ENCODE data around the gene USP6NL. TPM values are rescaled to one million over a fixed set of nuclear protein-coding genes. Genes with fewer than 3 reads are reported as not detected.

USP6NL gene
- polyA plus RNA-seq, 1 donor (not counting 4 experiments of a cell fraction or from before 2014, with no cell fraction given): 8.7 TPM

- no peaks in the 10 kb centered on the region for H3K9me1 ChIP-seq (ENCODE audit: control insufficient read depth, extremely low read depth, insufficient read depth, low read length)
- DNase-seq (ENCODE audit: low read depth, low spot score) (no peak), FAIRE-seq (no peak)
- no peaks in the 10 kb centered on the region for H3K36me3 ChIP-seq (ENCODE audit: control insufficient read depth in 2 of 2, extremely low read depth in 1 of 2, insufficient read depth in 2 of 2, low read length in 2 of 2)
- no peak overlapping the region for H3K4me3 ChIP-seq (ENCODE audit: control insufficient read depth in 2 of 3, extremely low read depth in 1 of 3, insufficient read depth in 2 of 3, low read depth in 1 of 3, low read length in 3 of 3)
- no peaks in the 10 kb centered on the region for H3K27me3 ChIP-seq (ENCODE audit: control insufficient read depth, extremely low read depth, insufficient read depth, low read length)
- no peak overlapping the region for H3K27ac ChIP-seq (ENCODE audit: control insufficient read depth, insufficient read depth, low read length)
- TF ChIP-seq CTCF (optimal IDR thresholded peaks at IDR 0.05 in 1 of 3, IDR thresholded peaks at IDR 0.05 in 1 of 3, conservative IDR thresholded peaks at IDR 0.05 in 1 of 3; ENCODE audit: extremely low read depth in 1 of 3, insufficient read depth in 2 of 3, low read length in 3 of 3) (no peak), EZH2 (IDR thresholded peaks at IDR 0.05; ENCODE audit: low read length) (no peak)
- H3K79me2 ChIP-seq (ENCODE audit: control insufficient read depth, insufficient read depth, low read length): peaks cover 16% of the 10 kb centered on the region
- dilution Hi-C loops (cut with MboI; ENCODE audit: extremely low pct_ligation_motif_present, low sequenced_read_pairs): no loop called here
- no peak overlapping the region for H3K4me2 ChIP-seq (ENCODE audit: control insufficient read depth, extremely low read depth, insufficient read depth, low read depth, low read length)
- H3K9me3 ChIP-seq (ENCODE audit: control insufficient read depth, low read depth, low read length): no peaks in the 10 kb centered on the region
- no peaks in the 10 kb centered on the region for H4K20me1 ChIP-seq (ENCODE audit: control insufficient read depth, extremely low read depth, insufficient read depth, low read length)
- no peaks in the 10 kb centered on the region for H3K4me1 ChIP-seq (ENCODE audit: control insufficient read depth, extremely low read depth, insufficient read depth, low read length)
- no peak overlapping the region for H3K9ac ChIP-seq (ENCODE audit: control insufficient read depth, extremely low read depth, insufficient read depth, low read length)
- H2AFZ ChIP-seq (ENCODE audit: control insufficient read depth, low read length): no peak overlapping the region
These were observed 40.7 kb downstream of the USP6NL start for GRCh38 chr10:11570751-11571150.

GRCh38 chr10:11569471-11569870 lies 42.0 kb downstream of the USP6NL start:
- Histone ChIP-seq H3K36me3 (ENCODE audit: control insufficient read depth in 2 of 2, extremely low read depth in 1 of 2, insufficient read depth in 2 of 2, low read length in 2 of 2) (no peaks in the 10 kb centered on the region), H3K9me3 (ENCODE audit: control insufficient read depth, low read depth, low read length) (no peaks in the 10 kb centered on the region), H3K27me3 (ENCODE audit: control insufficient read depth, extremely low read depth, insufficient read depth, low read length) (no peaks in the 10 kb centered on the region), H3K27ac (ENCODE audit: control insufficient read depth, insufficient read depth, low read length) (no peak overlapping the region), H3K4me1 (ENCODE audit: control insufficient read depth, extremely low read depth, insufficient read depth, low read length) (no peaks in the 10 kb centered on the region), H4K20me1 (ENCODE audit: control insufficient read depth, extremely low read depth, insufficient read depth, low read length) (no peaks in the 10 kb centered on the region), H3K4me2 (ENCODE audit: control insufficient read depth, extremely low read depth, insufficient read depth, low read depth, low read length) (no peak overlapping the region), H2AFZ (ENCODE audit: control insufficient read depth, low read length) (no peak overlapping the region), H3K9me1 (ENCODE audit: control insufficient read depth, extremely low read depth, insufficient read depth, low read length) (no peaks in the 10 kb centered on the region), H3K9ac (ENCODE audit: control insufficient read depth, extremely low read depth, insufficient read depth, low read length) (no peak overlapping the region), H3K79me2 (ENCODE audit: control insufficient read depth, insufficient read depth, low read length) (peaks cover 16% of the 10 kb centered on the region), H3K4me3 (ENCODE audit: control insufficient read depth in 2 of 3, extremely low read depth in 1 of 3, insufficient read depth in 2 of 3, low read depth in 1 of 3, low read length in 3 of 3) (no peak overlapping the region)
- FAIRE-seq: no peak
- dilution Hi-C loops (cut with MboI; ENCODE audit: extremely low pct_ligation_motif_present, low sequenced_read_pairs): no loop called here
- DNase-seq (ENCODE audit: low read depth, low spot score): no peak
- TF ChIP-seq CTCF (optimal IDR thresholded peaks at IDR 0.05 in 1 of 3, IDR thresholded peaks at IDR 0.05 in 1 of 3, conservative IDR thresholded peaks at IDR 0.05 in 1 of 3; ENCODE audit: extremely low read depth in 1 of 3, insufficient read depth in 2 of 3, low read length in 3 of 3) (no peak), EZH2 (IDR thresholded peaks at IDR 0.05; ENCODE audit: low read length) (no peak)
